HepG2 (cell line): ENCODE measurements around the gene RRAD. TPM values are rescaled to one million over a fixed set of nuclear protein-coding genes. Genes with fewer than 3 reads are reported as not detected.

ENCODE experiments used
- ATAC-seq: fragments of 200-7000 bp; cut with Tn5 transposase; 3 replicates; pipeline ENCODE4 v1.9.1; 2020; ENCODE audit warnings: mild to moderate bottlenecking, moderate library complexity
- BruUV-seq: library from RNA; stranded (reverse); fragments of 400-500 nt; replicated peaks from 2 replicates; lab custom pipeline; 2021; lab: Mats Ljungman, UMichigan
- CTCF ChIA-PET: fragments of 300-600 bp; formaldehyde crosslinking; extraction: SDS; loops from one replicate; lab custom pipeline; 2021; ENCODE audit warnings: low total read pairs, inconsistent platforms, low intra/inter-chr PET ratio; lab: Yijun Ruan, JAX
- POLR2A ChIA-PET: fragments of 350-600 bp; sonication (Branson Sonifier 250); formaldehyde crosslinking; loops from one replicate; lab custom pipeline; 2020; ENCODE audit warnings: antibody characterized with exemption, inconsistent platforms; lab: Yijun Ruan, JAX
- DNase-seq: peaks from one replicate; pipeline ENCODE4 v3.0.0-alpha.2; 2015; ENCODE audit warnings: low spot score
- FAIRE-seq: peaks from 3 replicates; lab custom pipeline; 2011; peaks lifted over from hg19 to GRCh38; lab: Jason Lieb, UNC
- H2AFZ ChIP-seq: one replicate; pipeline ENCODE4 v1.6.1; 2011; ENCODE audit warnings: low read length, inconsistent platforms
- H3K27ac ChIP-seq: fragments of 300-600 bp; 3 replicates; pipeline ENCODE4 v1.8.0; 2011; ENCODE audit warnings: mixed run types, mild to moderate bottlenecking, mixed read lengths, low read length, inconsistent platforms; ENCODE audit not compliant: insufficient read depth; ENCODE audit errors: extremely low read length
- H3K27me3 ChIP-seq, 2 experiments: fragments of 200-600 bp in 1 of 2; 2 replicates in 1 of 2; 3 replicates in 1 of 2; pipeline versions ENCODE4 v1.6.0 to v1.8.0; 2011; ENCODE audit warnings: low read length in 2 of 2, mild to moderate bottlenecking in 2 of 2, moderate library complexity in 2 of 2, inconsistent platforms in 1 of 2; ENCODE audit not compliant: insufficient read depth in 2 of 2, control insufficient read depth in 1 of 2
- H3K36me3 ChIP-seq, 2 experiments: fragments of 200-600 bp in 1 of 2; replicated peaks in 1 of 2; 2 replicates in 1 of 2; 3 replicates in 1 of 2; pipeline versions ENCODE4 v1.5.1 to v1.8.0; 2011; ENCODE audit warnings: low read length in 2 of 2, inconsistent platforms in 1 of 2; ENCODE audit not compliant: insufficient read depth in 2 of 2, control insufficient read depth in 1 of 2
- H3K4me1 ChIP-seq: 2 replicates; pipeline ENCODE4 v1.5.1; 2012; ENCODE audit warnings: low read length, inconsistent platforms; ENCODE audit not compliant: insufficient read depth
- H3K4me2 ChIP-seq: 2 replicates; pipeline ENCODE4 v1.6.0; 2011; ENCODE audit warnings: low read depth, low read length, inconsistent platforms
- H3K4me3 ChIP-seq, 3 experiments: fragments of 200-600 bp in 1 of 3; sonication (generic), shearing (Covaris generic) in 1 of 3; replicated peaks in 1 of 3; 2 replicates each; pipeline ENCODE4 v1.5.1; 2011 to 2016; ENCODE audit warnings: low read length in 3 of 3, inconsistent platforms in 2 of 3, low read depth in 2 of 3, mild to moderate bottlenecking in 2 of 3, control low read depth in 1 of 3, mixed read lengths in 1 of 3; ENCODE audit not compliant: insufficient read depth in 1 of 3
- H3K79me2 ChIP-seq: one replicate; pipeline ENCODE4 v1.6.1; 2011; ENCODE audit warnings: low read length, inconsistent platforms; ENCODE audit not compliant: insufficient read depth
- H3K9ac ChIP-seq: 2 replicates; pipeline ENCODE4 v1.6.0; 2011; ENCODE audit warnings: mild to moderate bottlenecking, low read depth, low read length, inconsistent platforms; ENCODE audit not compliant: insufficient read depth
- H3K9me3 ChIP-seq: 2 replicates; pipeline ENCODE4 v1.5.1; 2012; ENCODE audit warnings: mild to moderate bottlenecking, low read length
- H4K20me1 ChIP-seq: 2 replicates; pipeline ENCODE4 v1.6.0; 2011; ENCODE audit warnings: inconsistent platforms, mild to moderate bottlenecking, low read length, moderate library complexity; ENCODE audit not compliant: insufficient read depth
- CAMTA2 ChIP-seq: sonication (generic); formaldehyde crosslinking; IDR thresholded peaks from 2 replicates; pipeline ENCODE4 v1.4.0; 2020; ENCODE audit warnings: mild to moderate bottlenecking, missing genetic modification reagents, borderline replicate concordance
- KMT2A ChIP-seq: sonication (generic); formaldehyde crosslinking; IDR thresholded peaks from 2 replicates; pipeline ENCODE4 v1.4.0; 2020; ENCODE audit warnings: missing genetic modification reagents
- MED1 ChIP-seq: sonication (generic); formaldehyde crosslinking; IDR thresholded peaks from 2 replicates; pipeline ENCODE4 v1.4.0; 2020; ENCODE audit warnings: missing genetic modification reagents
- MLLT10 ChIP-seq: sonication (generic); formaldehyde crosslinking; IDR thresholded peaks from 2 replicates; pipeline ENCODE4 v1.4.0; 2020; ENCODE audit warnings: missing genetic modification reagents
- MLXIP ChIP-seq: sonication (generic); formaldehyde crosslinking; IDR thresholded peaks from 2 replicates; pipeline ENCODE4 v1.9.0; 2021; ENCODE audit warnings: missing genetic modification reagents, borderline replicate concordance
- MYPOP ChIP-seq: sonication (generic); formaldehyde crosslinking; IDR thresholded peaks from 2 replicates; pipeline ENCODE4 v1.8.1; 2023; ENCODE audit warnings: mild to moderate bottlenecking, moderate library complexity, missing genetic modification reagents
- PLRG1 ChIP-seq: fragments of 450-650 bp; conservative IDR thresholded peaks from 2 replicates; pipeline ENCODE4 v1.6.1; 2016
- RBM22 ChIP-seq: fragments of 200-400 bp; formaldehyde crosslinking; optimal IDR thresholded peaks from 2 replicates; pipeline ENCODE3; 2017; ENCODE audit warnings: mild to moderate bottlenecking, low read length, moderate library complexity
- TCF7 ChIP-seq: sonication (generic); IDR thresholded peaks from 2 replicates; pipeline ENCODE4 v1.6.1; 2016; ENCODE audit warnings: antibody characterized with exemption, low read depth
- ZBTB14 ChIP-seq: sonication (generic); formaldehyde crosslinking; IDR thresholded peaks from 2 replicates; pipeline ENCODE4 v1.4.0; 2020; ENCODE audit warnings: missing genetic modification reagents
- ZIK1 ChIP-seq: sonication (generic); formaldehyde crosslinking; IDR thresholded peaks from 2 replicates; pipeline ENCODE4 v1.5.0; 2020; ENCODE audit warnings: mild to moderate bottlenecking, low read depth, missing genetic modification reagents, borderline replicate concordance
- ZNF17 ChIP-seq: sonication (generic); formaldehyde crosslinking; IDR thresholded peaks from 2 replicates; pipeline ENCODE4 v1.5.0; 2020; ENCODE audit warnings: mild to moderate bottlenecking, missing genetic modification reagents
- ZNF24 ChIP-seq: fragments of 450-650 bp; IDR thresholded peaks from 2 replicates; pipeline ENCODE4 v1.6.1; 2017; ENCODE audit warnings: antibody characterized with exemption, mild to moderate bottlenecking
- ZNF264 ChIP-seq: sonication (generic); formaldehyde crosslinking; IDR thresholded peaks from 2 replicates; pipeline ENCODE4 v1.4.0; 2020; ENCODE audit warnings: missing genetic modification reagents
- ZNF510 ChIP-seq: sonication (generic); formaldehyde crosslinking; IDR thresholded peaks from 2 replicates; pipeline ENCODE4 v1.4.0; 2020; ENCODE audit warnings: low read depth, mild to moderate bottlenecking, missing genetic modification reagents
- ZNF703 ChIP-seq: sonication (generic); formaldehyde crosslinking; IDR thresholded peaks from 2 replicates; pipeline ENCODE4 v1.5.1; 2020; ENCODE audit warnings: missing genetic modification reagents, mild to moderate bottlenecking, moderate library complexity, borderline replicate concordance
- ZNF737 ChIP-seq: sonication (generic); formaldehyde crosslinking; IDR thresholded peaks from 2 replicates; pipeline ENCODE4 v1.5.0; 2020; ENCODE audit warnings: missing genetic modification reagents, mild to moderate bottlenecking, borderline replicate concordance
- WGBS: methylation state at CpG from one replicate; pipeline ENCODE4 v1.1.6; 2017; ENCODE audit warnings: low lambda C conversion rate; 5-methylcytosine and 5-hydroxymethylcytosine counted together
- in situ Hi-C: cut with HindIII; loops from 2 replicates; pipeline ENCODE4 v1.10.0; 2017; ENCODE audit warnings: low pct_unique_long_range_greater_than_20kb; ENCODE audit not compliant: extremely low pct_ligation_motif_present
- intact Hi-C: fragments of 100-400 bp; cut with micrococcal nuclease; formaldehyde crosslinking; loops from one replicate; pipeline ENCODE4 v1.10.0; 2022; ENCODE audit not compliant: unreplicated experiment
- polyA plus RNA-seq, 8 experiments: library from polyadenylated mRNA; depleted of rRNA in 3 of 8; stranded (reverse) in 7 of 8; unstranded in 1 of 8; fragments of >200 nt; fragmentation: Illumina TruSeq in 4 of 8; extraction: Trizol in 4 of 8; gene quantifications; 2 replicates each; pipeline versions ENCODE4 v1.2.1 to v1.2.3, GENCODE V29; 2011 to 2016; ENCODE audit warnings: low read depth in 4 of 8, missing spikeins in 1 of 8, mixed read lengths in 1 of 8; ENCODE audit not compliant: insufficient read depth in 1 of 8
- total RNA-seq, 5 experiments: library from RNA; depleted of rRNA; stranded (reverse); fragments of >200 nt; fragmentation: Illumina TruSeq; extraction: Trizol; gene quantifications; 2 replicates each; pipeline ENCODE4 v1.2.3, GENCODE V29; 2016; ENCODE audit warnings: low read depth in 1 of 5
- TF ChIP-seq, protein P1 (sequence below): sonication (generic); formaldehyde crosslinking; IDR thresholded peaks from 2 replicates; pipeline ENCODE4 v1.8.1; 2023; ENCODE audit warnings: mild to moderate bottlenecking, missing genetic modification reagents, borderline replicate concordance
- TF ChIP-seq, protein P2 (sequence below): sonication (generic); formaldehyde crosslinking; IDR thresholded peaks from 2 replicates; pipeline ENCODE4 v1.5.1; 2020; ENCODE audit warnings: missing genetic modification reagents, mild to moderate bottlenecking, borderline replicate concordance

RRAD gene
- total and polyA plus RNA-seq, 2 of the 13 experiments (the other 11 are each of a cell fraction or from before 2014, with no cell fraction given) = 0.80 to 1.1 TPM

DNA sequence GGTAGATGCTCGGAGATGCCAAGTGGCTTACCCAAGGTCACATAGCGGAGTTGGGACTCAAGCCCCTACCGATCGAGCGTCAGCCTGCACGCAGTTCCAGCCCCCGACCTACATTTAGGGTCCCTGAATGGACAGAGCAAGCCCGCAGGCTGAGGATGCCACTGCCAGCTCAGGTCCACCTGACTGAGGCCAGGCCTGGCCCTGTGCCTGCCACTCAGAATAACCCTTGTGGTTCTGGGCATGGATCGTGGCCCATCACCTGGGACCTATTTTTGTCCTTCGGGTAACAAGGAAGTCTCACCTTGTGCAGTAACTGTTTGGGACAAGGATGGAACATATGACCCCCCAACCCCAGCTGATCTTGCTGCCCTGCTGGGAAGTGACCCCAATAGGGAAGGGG is 23.7 kb downstream of the RRAD start:
- BruUV-seq = no TSS peak
- H3K27me3 ChIP-seq = no peaks in the 10 kb centered on the region
- FAIRE-seq (no peak), ATAC-seq (no peak), DNase-seq (no peak)
- no peak overlapping the region for H3K4me3 ChIP-seq
- peaks cover 90% of the 10 kb centered on the region for H3K4me1 ChIP-seq
- no peaks in the 10 kb centered on the region for H3K36me3 ChIP-seq
- no peaks in the 10 kb centered on the region for H3K9me3 ChIP-seq
- in situ Hi-C loops (loop anchor here (5.0 kb wide), 1 partner anchor 36 kb away; the partner anchor contains the start of gene CES2), intact Hi-C loops (no loop called here)
- H4K20me1 ChIP-seq = no peaks in the 10 kb centered on the region
- H2AFZ ChIP-seq = no peak overlapping the region
- no peak overlapping the region for H3K4me2 ChIP-seq
- no peak overlapping the region for H3K27ac ChIP-seq
- 78% methylated on average over 9 of the region's 10 CpGs for WGBS
- POLR2A ChIA-PET = interaction anchor here (1.0 to 10.3 kb wide), 5 partner anchors 9 to 29 kb away, joined by 3 to 86 read pairs (median 12); partner anchors contain the start of genes CDH16 and PDP2
- no peaks in the 10 kb centered on the region for H3K79me2 ChIP-seq
- CTCF ChIA-PET = no interaction called here
- no peak overlapping the region for H3K9ac ChIP-seq
- TF ChIP-seq ZNF510 = no peak
- TF ChIP-seq CAMTA2 (CRISPR knock-in tag) = no peak
- TF ChIP-seq MLLT10 (CRISPR knock-in tag) = no peak
- TF ChIP-seq ZNF24 = no peak
- no peak for TF ChIP-seq ZNF17 (CRISPR knock-in tag)
- no peak for TF ChIP-seq ZNF737 (CRISPR knock-in tag)
- no peak for TF ChIP-seq ZBTB14 (CRISPR knock-in tag)
- TF ChIP-seq, protein P1, sequence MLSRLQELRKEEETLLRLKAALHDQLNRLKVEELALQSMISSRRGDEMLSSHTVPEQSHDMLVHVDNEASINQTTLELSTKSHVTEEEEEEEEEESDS (CRISPR knock-in tag) = no peak
- no peak for TF ChIP-seq PLRG1
- no peak for TF ChIP-seq KMT2A (CRISPR knock-in tag)
- no peak for TF ChIP-seq MYPOP
- TF ChIP-seq MLXIP (CRISPR knock-in tag) = no peak
- no peak for TF ChIP-seq ZNF264
- TF ChIP-seq, protein P2, sequence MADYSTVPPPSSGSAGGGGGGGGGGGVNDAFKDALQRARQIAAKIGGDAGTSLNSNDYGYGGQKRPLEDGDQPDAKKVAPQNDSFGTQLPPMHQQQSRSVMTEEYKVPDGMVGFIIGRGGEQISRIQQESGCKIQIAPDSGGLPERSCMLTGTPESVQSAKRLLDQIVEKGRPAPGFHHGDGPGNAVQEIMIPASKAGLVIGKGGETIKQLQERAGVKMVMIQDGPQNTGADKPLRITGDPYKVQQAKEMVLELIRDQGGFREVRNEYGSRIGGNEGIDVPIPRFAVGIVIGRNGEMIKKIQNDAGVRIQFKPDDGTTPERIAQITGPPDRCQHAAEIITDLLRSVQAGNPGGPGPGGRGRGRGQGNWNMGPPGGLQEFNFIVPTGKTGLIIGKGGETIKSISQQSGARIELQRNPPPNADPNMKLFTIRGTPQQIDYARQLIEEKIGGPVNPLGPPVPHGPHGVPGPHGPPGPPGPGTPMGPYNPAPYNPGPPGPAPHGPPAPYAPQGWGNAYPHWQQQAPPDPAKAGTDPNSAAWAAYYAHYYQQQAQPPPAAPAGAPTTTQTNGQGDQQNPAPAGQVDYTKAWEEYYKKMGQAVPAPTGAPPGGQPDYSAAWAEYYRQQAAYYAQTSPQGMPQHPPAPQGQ = no peak
- no peak for TF ChIP-seq RBM22
- no peak for TF ChIP-seq MED1 (CRISPR knock-in tag)
- no peak for TF ChIP-seq ZNF703 (CRISPR knock-in tag)
- no peak for TF ChIP-seq TCF7
- TF ChIP-seq ZIK1 (CRISPR knock-in tag) = no peak
